Caco-2 (cell line): ENCODE data around the gene BSPRY. TPM values are rescaled to one million over a fixed set of nuclear protein-coding genes. Genes with fewer than 3 reads are reported as not detected.
A peak's percentile ranks its signal among the peaks of the same experiment; 100 is the strongest.

ENCODE experiments used
- BruUV-seq: library from RNA; stranded (reverse); fragments of 400-500 nt; replicated peaks from 2 replicates; lab custom pipeline; 2021; lab: Mats Ljungman, UMichigan
- CTCF ChIA-PET: fragments of 300-600 bp; sonication (Branson Sonifier 250); formaldehyde crosslinking; loops from one replicate; lab custom pipeline; 2022; ENCODE audit warnings: antibody characterized with exemption; lab: Charles Lee
- POLR2A ChIA-PET: fragments of 300-600 bp; sonication (Branson Sonifier 250); formaldehyde crosslinking; loops from one replicate; lab custom pipeline; 2022; ENCODE audit warnings: antibody characterized with exemption; lab: Charles Lee
- DNase-seq, 2 experiments: peaks; one replicate each; pipeline versions ENCODE4 v3.0.0 to v3.0.0-alpha.2; 2020 to 2022
- H3K27me3 ChIP-seq: replicated peaks from 2 replicates; pipeline ENCODE4 v1.6.0; 2011; ENCODE audit warnings: low read length; ENCODE audit not compliant: control insufficient read depth, insufficient read depth
- H3K36me3 ChIP-seq: 2 replicates; pipeline ENCODE4 v1.5.1; 2011; ENCODE audit warnings: low read length; ENCODE audit not compliant: control insufficient read depth, insufficient read depth
- H3K4me1 ChIP-seq: fragments of 250-450 bp; sonication (Bioruptor Pico); 2 replicates; pipeline ENCODE4 v1.5.1; 2020; ENCODE audit warnings: mild to moderate bottlenecking
- H3K4me3 ChIP-seq: 2 replicates; pipeline ENCODE4 v1.5.1; 2011; ENCODE audit warnings: low read depth, mild to moderate bottlenecking, control low read depth, low read length
- H3K9me3 ChIP-seq: fragments of 250-450 bp; sonication (Bioruptor Pico); 2 replicates; pipeline ENCODE4 v1.5.1; 2020; ENCODE audit warnings: mild to moderate bottlenecking, moderate library complexity
- H3K27ac Mint-ChIP-seq: one replicate; pipeline ENCODE4 v1.8.0; 2022; ENCODE audit warnings: mixed read lengths; ENCODE audit not compliant: unreplicated experiment
- H3K27me3 Mint-ChIP-seq: one replicate; pipeline ENCODE4 v1.8.0; 2022; ENCODE audit warnings: mixed read lengths; ENCODE audit not compliant: insufficient read depth, unreplicated experiment
- H3K36me3 Mint-ChIP-seq: one replicate; pipeline ENCODE4 v1.8.0; 2022; ENCODE audit warnings: mild to moderate bottlenecking, mixed read lengths; ENCODE audit not compliant: insufficient read depth, unreplicated experiment
- H3K4me1 Mint-ChIP-seq: one replicate; pipeline ENCODE4 v1.8.0; 2022; ENCODE audit warnings: low read depth, mixed read lengths; ENCODE audit not compliant: unreplicated experiment
- H3K4me3 Mint-ChIP-seq: one replicate; pipeline ENCODE4 v1.8.0; 2022; ENCODE audit warnings: mild to moderate bottlenecking, moderate library complexity, mixed read lengths; ENCODE audit not compliant: unreplicated experiment
- H3K9me3 Mint-ChIP-seq: one replicate; pipeline ENCODE4 v1.8.0; 2022; ENCODE audit warnings: mixed read lengths; ENCODE audit not compliant: unreplicated experiment
- intact Hi-C: fragments of 100-400 bp; cut with micrococcal nuclease; formaldehyde crosslinking; loops from one replicate; pipeline ENCODE4 v1.10.0; 2022; ENCODE audit not compliant: unreplicated experiment
- total RNA-seq: library from RNA; stranded (reverse); gene quantifications from 2 replicates; pipeline ENCODE4 v1.2.3, GENCODE V29; 2022
- TF ChIP-seq, protein P1 (sequence below), 2 experiments: fragments of 200-600 bp in 1 of 2; IDR thresholded peaks; 1 replicate in 1 of 2; 2 replicates in 1 of 2; pipeline versions ENCODE4 v1.5.1 to v1.8.0; 2011 to 2022; ENCODE audit warnings: antibody characterized with exemption in 1 of 2, control low read depth in 1 of 2, inconsistent platforms in 1 of 2, low read depth in 1 of 2, low read length in 1 of 2, mild to moderate bottlenecking in 1 of 2, moderate library complexity in 1 of 2; ENCODE audit not compliant: insufficient read depth in 1 of 2, severe bottlenecking in 1 of 2, unreplicated experiment in 1 of 2

The BSPRY gene
- total RNA-seq, 1 experiment from 2014 or later, result 14.7 TPM

GRCh38 chr9:113309204-113309813 is 40.0 kb upstream of the BSPRY start:
- Histone ChIP-seq H3K4me3 (no peak overlapping the region), H3K9me3 (no peaks in the 10 kb centered on the region), H3K4me1 (no peaks in the 10 kb centered on the region), H3K36me3 (no peaks in the 10 kb centered on the region), H3K27me3 (no peaks in the 10 kb centered on the region)
- CTCF ChIA-PET, result no interaction called here
- TF ChIP-seq, protein P1, sequence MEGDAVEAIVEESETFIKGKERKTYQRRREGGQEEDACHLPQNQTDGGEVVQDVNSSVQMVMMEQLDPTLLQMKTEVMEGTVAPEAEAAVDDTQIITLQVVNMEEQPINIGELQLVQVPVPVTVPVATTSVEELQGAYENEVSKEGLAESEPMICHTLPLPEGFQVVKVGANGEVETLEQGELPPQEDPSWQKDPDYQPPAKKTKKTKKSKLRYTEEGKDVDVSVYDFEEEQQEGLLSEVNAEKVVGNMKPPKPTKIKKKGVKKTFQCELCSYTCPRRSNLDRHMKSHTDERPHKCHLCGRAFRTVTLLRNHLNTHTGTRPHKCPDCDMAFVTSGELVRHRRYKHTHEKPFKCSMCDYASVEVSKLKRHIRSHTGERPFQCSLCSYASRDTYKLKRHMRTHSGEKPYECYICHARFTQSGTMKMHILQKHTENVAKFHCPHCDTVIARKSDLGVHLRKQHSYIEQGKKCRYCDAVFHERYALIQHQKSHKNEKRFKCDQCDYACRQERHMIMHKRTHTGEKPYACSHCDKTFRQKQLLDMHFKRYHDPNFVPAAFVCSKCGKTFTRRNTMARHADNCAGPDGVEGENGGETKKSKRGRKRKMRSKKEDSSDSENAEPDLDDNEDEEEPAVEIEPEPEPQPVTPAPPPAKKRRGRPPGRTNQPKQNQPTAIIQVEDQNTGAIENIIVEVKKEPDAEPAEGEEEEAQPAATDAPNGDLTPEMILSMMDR (IDR thresholded peaks at IDR 0.05; ENCODE audit: insufficient read depth in 1 of 2, low read depth in 1 of 2, low read length in 1 of 2, severe bottlenecking in 1 of 2, unreplicated experiment in 1 of 2), result peak; percentile 66 to 84
- Mint-ChIP-seq H3K4me1 (no peaks in the 10 kb centered on the region), H3K27me3 (no peaks in the 10 kb centered on the region), H3K27ac (no peak overlapping the region), H3K36me3 (no peaks in the 10 kb centered on the region), H3K9me3 (no peaks in the 10 kb centered on the region), H3K4me3 (no peak overlapping the region)
- peak in 1 of 2 experiments; percentile 43 for DNase-seq
- POLR2A ChIA-PET, result no interaction called here
- BruUV-seq, result no TSS peak
- intact Hi-C loops, result loop anchor here (1.0 to 2.0 kb wide), 3 partner anchors 31 to 98 kb away; partner anchors contain the start of genes ALAD and WDR31

DNA sequence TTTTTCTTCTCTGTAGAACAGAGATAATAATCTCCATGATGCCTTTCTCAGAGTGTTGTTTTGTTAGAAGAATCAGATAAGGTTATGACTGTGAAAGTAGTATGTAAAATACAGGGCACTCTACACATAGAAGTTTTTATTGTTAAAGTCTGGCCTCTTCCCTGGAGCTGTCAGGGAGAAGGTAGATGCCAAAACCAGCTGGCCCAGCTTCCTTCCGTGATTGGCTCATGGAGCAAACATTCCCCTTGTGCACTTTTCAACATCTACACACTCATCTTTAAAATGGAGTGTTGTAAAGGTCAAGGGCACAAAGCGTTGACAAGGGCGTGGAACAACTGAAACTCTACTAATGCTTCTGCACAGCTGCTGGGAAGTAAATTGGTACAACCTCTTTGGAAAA is 38.8 kb upstream of the BSPRY start:
- POLR2A ChIA-PET, result no interaction called here
- DNase-seq, result no peak
- Histone ChIP-seq H3K9me3 (no peaks in the 10 kb centered on the region), H3K4me1 (no peaks in the 10 kb centered on the region), H3K36me3 (no peaks in the 10 kb centered on the region), H3K27me3 (no peaks in the 10 kb centered on the region), H3K4me3 (no peak overlapping the region)
- no TSS peak for BruUV-seq
- no peaks in the 10 kb centered on the region for H3K4me1 Mint-ChIP-seq
- H3K27ac Mint-ChIP-seq, result no peak overlapping the region
- H3K36me3 Mint-ChIP-seq, result no peaks in the 10 kb centered on the region
- no peaks in the 10 kb centered on the region for H3K27me3 Mint-ChIP-seq
- H3K9me3 Mint-ChIP-seq, result no peaks in the 10 kb centered on the region
- TF ChIP-seq, protein P1 (IDR thresholded peaks at IDR 0.05; ENCODE audit: insufficient read depth in 1 of 2, low read depth in 1 of 2, low read length in 1 of 2, severe bottlenecking in 1 of 2, unreplicated experiment in 1 of 2), result no peak
- intact Hi-C loops, result no loop called here
- CTCF ChIA-PET, result no interaction called here
- no peak overlapping the region for H3K4me3 Mint-ChIP-seq

- no peaks in the 10 kb centered on the region for H3K36me3 Mint-ChIP-seq
- no peaks in the 10 kb centered on the region for H3K27me3 Mint-ChIP-seq
- Histone ChIP-seq H3K4me1 (no peaks in the 10 kb centered on the region), H3K36me3 (no peaks in the 10 kb centered on the region), H3K27me3 (no peaks in the 10 kb centered on the region), H3K9me3 (no peaks in the 10 kb centered on the region), H3K4me3 (no peak overlapping the region)
- TF ChIP-seq, protein P1 (IDR thresholded peaks at IDR 0.05; ENCODE audit: insufficient read depth in 1 of 2, low read depth in 1 of 2, low read length in 1 of 2, severe bottlenecking in 1 of 2, unreplicated experiment in 1 of 2), result no peak
- CTCF ChIA-PET, result no interaction called here
- intact Hi-C loops, result no loop called here
- no peaks in the 10 kb centered on the region for H3K4me1 Mint-ChIP-seq
- no peak for DNase-seq
- no peaks in the 10 kb centered on the region for H3K9me3 Mint-ChIP-seq
- H3K27ac Mint-ChIP-seq, result no peak overlapping the region
- no TSS peak for BruUV-seq
- POLR2A ChIA-PET, result no interaction called here
- H3K4me3 Mint-ChIP-seq, result no peak overlapping the region
Measured at GRCh38 chr9:113311961-113312360, 37.4 kb upstream of the BSPRY start.
